Panc1 (cell line): ENCODE results near the gene TMEM164.

Experiments used
- CTCF ChIP-seq: fragments of 450-650 bp; IDR thresholded peaks from 2 replicates; pipeline ENCODE4 v1.5.1; 2017; ENCODE audit warnings: mild to moderate bottlenecking
- POLR2AphosphoS5 ChIP-seq: IDR thresholded peaks from 2 replicates; pipeline ENCODE4 v1.6.1; 2012; ENCODE audit warnings: mild to moderate bottlenecking, low read depth, low read length, moderate library complexity
- REST ChIP-seq, 2 experiments: IDR thresholded peaks; 2 replicates each; pipeline ENCODE4 v1.6.1; 2011 to 2012; ENCODE audit warnings: low read depth in 2 of 2, control low read depth in 1 of 2, low read length in 1 of 2, mild to moderate bottlenecking in 1 of 2, moderate library complexity in 1 of 2; ENCODE audit not compliant: insufficient read depth in 1 of 2
- SIN3A ChIP-seq: IDR thresholded peaks from 2 replicates; pipeline ENCODE4 v1.6.1; 2012; ENCODE audit warnings: low read depth, mild to moderate bottlenecking, low read length, moderate library complexity, borderline replicate concordance; ENCODE audit not compliant: insufficient read depth

GRCh38 chrX:110182865-110183264, 180.0 kb downstream of the TMEM164 start:
- TF ChIP-seq CTCF (no peak), REST (IDR thresholded peaks at IDR 0.05; ENCODE audit: insufficient read depth in 1 of 2, low read depth in 2 of 2, low read length in 1 of 2) (no peak), POLR2AphosphoS5 (no peak), SIN3A (no peak)
